A673 (cell line): ENCODE data around the gene MPHOSPH6.

Experiments
- EZH2 ChIP-seq: fragments of 200-600 bp; sonication (generic); IDR thresholded peaks from 2 replicates; pipeline ENCODE4 v1.6.1; 2017; ENCODE audit warnings: borderline replicate concordance, low read depth, mild to moderate bottlenecking, mixed read lengths, antibody characterized with exemption, low read length; ENCODE audit not compliant: poor library complexity, severe bottlenecking
- TF ChIP-seq, protein P1 (sequence below): fragments of 300-800, 200-600 bp; sonication (generic); conservative IDR thresholded peaks from 2 replicates; pipeline ENCODE4 v1.5.1; 2017; ENCODE audit warnings: low read depth, mild to moderate bottlenecking, antibody characterized with exemption, low read length, moderate library complexity, mixed read lengths

DNA sequence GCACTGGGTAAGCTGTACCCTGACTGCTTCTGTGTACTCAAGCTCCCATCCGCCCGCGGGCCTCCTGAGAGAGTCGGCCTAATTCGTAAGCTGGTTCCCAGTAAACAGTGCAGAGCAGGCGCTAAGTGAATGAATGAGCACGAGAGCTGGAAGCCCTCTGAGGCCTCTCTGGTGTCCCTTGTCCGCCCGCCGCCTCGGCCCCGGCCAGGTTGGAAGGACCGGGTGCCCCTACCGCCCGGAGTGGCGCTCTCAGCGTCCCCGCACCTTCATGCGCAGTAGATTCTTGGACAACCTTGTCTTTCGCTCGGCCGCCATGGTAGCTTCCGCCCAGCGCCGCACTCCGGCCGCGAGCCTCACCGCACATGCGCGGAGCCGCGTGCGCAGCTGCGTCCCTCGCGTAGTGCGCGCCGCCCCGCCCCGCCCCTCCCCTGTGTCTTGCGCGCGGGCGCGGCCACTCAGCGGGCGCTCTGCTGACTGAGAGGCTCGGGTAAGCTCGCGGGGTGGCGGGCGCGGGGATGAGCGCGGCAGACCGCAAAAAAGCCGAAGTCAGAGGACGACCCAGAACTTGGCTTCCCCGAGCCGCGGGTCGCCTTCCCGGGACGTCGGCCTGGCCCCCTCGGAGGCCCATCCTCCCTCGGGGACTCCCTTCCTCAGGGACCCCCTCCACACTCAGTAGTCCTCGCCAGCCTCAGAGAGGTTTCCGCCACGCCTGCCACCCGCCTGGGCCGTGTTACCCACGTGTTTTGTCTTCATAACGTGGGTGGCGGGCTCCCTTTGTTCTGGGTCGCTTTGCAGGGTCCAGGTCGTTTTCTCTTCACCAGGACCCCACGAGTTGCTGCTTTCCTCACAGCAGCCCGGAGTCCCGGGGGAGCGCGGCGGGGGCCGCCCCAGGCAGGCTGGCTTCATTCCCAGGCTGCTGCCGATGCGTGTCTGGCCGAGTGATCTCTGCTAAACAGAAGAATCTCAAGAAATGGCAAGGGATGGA lies at the start of gene MPHOSPH6:
- TF ChIP-seq, protein P1, sequence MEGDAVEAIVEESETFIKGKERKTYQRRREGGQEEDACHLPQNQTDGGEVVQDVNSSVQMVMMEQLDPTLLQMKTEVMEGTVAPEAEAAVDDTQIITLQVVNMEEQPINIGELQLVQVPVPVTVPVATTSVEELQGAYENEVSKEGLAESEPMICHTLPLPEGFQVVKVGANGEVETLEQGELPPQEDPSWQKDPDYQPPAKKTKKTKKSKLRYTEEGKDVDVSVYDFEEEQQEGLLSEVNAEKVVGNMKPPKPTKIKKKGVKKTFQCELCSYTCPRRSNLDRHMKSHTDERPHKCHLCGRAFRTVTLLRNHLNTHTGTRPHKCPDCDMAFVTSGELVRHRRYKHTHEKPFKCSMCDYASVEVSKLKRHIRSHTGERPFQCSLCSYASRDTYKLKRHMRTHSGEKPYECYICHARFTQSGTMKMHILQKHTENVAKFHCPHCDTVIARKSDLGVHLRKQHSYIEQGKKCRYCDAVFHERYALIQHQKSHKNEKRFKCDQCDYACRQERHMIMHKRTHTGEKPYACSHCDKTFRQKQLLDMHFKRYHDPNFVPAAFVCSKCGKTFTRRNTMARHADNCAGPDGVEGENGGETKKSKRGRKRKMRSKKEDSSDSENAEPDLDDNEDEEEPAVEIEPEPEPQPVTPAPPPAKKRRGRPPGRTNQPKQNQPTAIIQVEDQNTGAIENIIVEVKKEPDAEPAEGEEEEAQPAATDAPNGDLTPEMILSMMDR: no peak
- no peak for TF ChIP-seq EZH2
